LNCaP clone FGC (cell line): ENCODE measurements around the gene KRTAP20-2.

ENCODE experiments used
- DNase-seq: peaks from one replicate; pipeline ENCODE4 v3.0.0-alpha.2; 2011; ENCODE audit warnings: low read depth
- H3K4me3 ChIP-seq: 2 replicates; pipeline ENCODE4 v1.5.1; 2011; ENCODE audit warnings: mild to moderate bottlenecking, low read depth, low read length, control low read depth
- CTCF ChIP-seq: IDR thresholded peaks from 2 replicates; pipeline ENCODE4 v1.5.1; 2012; ENCODE audit warnings: mild to moderate bottlenecking; ENCODE audit not compliant: control insufficient read depth, insufficient read depth; ENCODE audit errors: extremely low read depth

KRTAP20-2 gene

GRCh38 chr21:30652891-30653290, 17.9 kb downstream of the KRTAP20-2 start:
- no peak for DNase-seq
- TF ChIP-seq CTCF = no peak

DNA sequence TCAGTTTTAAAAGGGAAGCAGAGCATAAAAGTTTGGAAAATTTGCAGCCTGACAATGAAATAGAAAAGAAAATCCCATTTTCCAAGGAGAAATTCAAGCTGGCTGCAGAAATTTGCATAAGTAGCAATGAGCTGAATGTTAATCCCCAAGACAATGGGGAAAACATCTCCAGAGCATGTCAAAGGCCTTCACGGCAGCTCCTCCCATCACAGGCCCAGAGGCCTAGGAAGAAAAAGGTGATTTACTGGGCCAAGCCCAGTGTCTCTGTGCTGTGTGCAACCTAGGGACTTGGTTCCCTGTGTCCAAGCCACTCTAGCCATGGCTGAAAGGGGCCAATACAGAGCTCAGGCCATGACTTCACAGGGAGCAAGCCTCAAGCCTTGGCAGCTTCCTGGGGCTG, 33.8 kb downstream of the KRTAP20-2 start:
- H3K4me3 ChIP-seq = no peak overlapping the region
- no peak for DNase-seq
- TF ChIP-seq CTCF = no peak

More at GRCh38 chr21:30652891-30653290, 17.9 kb downstream of the KRTAP20-2 start:
- H3K4me3 ChIP-seq = no peak overlapping the region

GRCh38 chr21:30672985-30673650, 38.1 kb downstream of the KRTAP20-2 start:
- no peak for TF ChIP-seq CTCF
- no peak overlapping the region for H3K4me3 ChIP-seq
- DNase-seq = no peak

- no peak; the same call in 1 of the 2 replicates for TF ChIP-seq CTCF
- H3K4me3 ChIP-seq = no peak overlapping the region
- no peak for DNase-seq
Observed at GRCh38 chr21:30674312-30674711, 39.3 kb downstream of the KRTAP20-2 start.

GRCh38 chr21:30676737-30677136, 41.7 kb downstream of the KRTAP20-2 start:
- no peak for TF ChIP-seq CTCF
- DNase-seq = no peak
- no peak overlapping the region for H3K4me3 ChIP-seq

DNA sequence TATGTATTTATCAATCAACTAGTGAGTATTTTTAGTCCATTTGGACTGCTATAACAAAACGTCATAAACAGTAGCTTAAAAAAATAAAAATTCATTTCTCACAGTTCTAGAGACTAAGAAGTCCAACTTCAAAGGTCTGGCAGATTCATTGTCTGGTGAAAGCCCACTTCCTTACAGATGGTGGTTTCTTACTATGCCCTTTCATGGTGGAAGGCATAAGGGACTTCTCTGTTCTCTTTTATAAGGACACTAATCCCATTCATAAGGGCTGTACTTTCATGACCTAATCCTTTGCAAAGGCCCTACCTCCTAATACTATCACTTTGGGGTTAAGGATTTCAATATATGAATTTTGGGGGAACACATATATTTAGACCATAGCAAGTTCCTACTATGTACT, 45.6 kb downstream of the KRTAP20-2 start:
- DNase-seq = no peak
- no peak overlapping the region for H3K4me3 ChIP-seq
- TF ChIP-seq CTCF = no peak

DNA sequence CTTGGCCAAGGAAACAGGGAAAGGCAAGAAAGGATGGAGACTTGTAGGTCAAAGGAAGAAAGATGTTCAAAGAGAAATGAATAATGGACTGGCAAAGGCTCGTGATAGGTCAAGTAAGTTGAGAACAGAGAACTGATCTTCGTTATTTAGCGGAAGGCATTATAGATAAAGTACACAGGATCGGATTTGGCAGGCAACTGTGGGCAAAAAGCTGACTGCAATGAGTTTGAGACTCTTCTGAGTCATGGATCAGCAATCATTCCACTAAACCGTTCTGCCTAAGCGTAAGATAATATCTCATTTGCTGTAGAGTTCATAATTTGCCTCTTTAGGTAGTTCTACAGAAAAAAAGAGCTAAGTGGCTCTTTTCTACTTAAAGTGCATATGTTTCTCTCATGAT, 49.5 kb downstream of the KRTAP20-2 start:
- DNase-seq = no peak
- TF ChIP-seq CTCF = no peak
- H3K4me3 ChIP-seq = no peak overlapping the region
